Inflammatory macrophage treated with lipopolysaccharide for 4 hours (primary cell): Measurements from ENCODE around the gene BTBD3.

Experiments used
- DNase-seq: peaks from one replicate; pipeline ENCODE4 v3.0.0-alpha.2; 2020

The BTBD3 gene

GRCh38 chr20:11918981-11919380 is 1.3 kb downstream of the BTBD3 start:
- DNase-seq = no peak

- DNase-seq = no peak
Measured at GRCh38 chr20:11919581-11919980, 1.9 kb downstream of the BTBD3 start.

GRCh38 chr20:11920083-11920482 is 2.4 kb downstream of the BTBD3 start:
- no peak for DNase-seq

GRCh38 chr20:11921321-11921720 is 3.6 kb downstream of the BTBD3 start:
- DNase-seq = no peak

- DNase-seq = no peak
Measured at GRCh38 chr20:11922561-11922960, 4.9 kb downstream of the BTBD3 start.

GRCh38 chr20:11924923-11925322 is 7.2 kb downstream of the BTBD3 start:
- no peak for DNase-seq

GRCh38 chr20:11926292-11926998 is 8.8 kb downstream of the BTBD3 start:
- DNase-seq = no peak

GRCh38 chr20:11929947-11930346 is 12.3 kb downstream of the BTBD3 start:
- no peak for DNase-seq

GRCh38 chr20:11935212-11936154 is 17.8 kb downstream of the BTBD3 start:
- DNase-seq = no peak

- no peak for DNase-seq
Measured at GRCh38 chr20:11936157-11936556, 18.5 kb downstream of the BTBD3 start.

- DNase-seq = no peak
Measured at GRCh38 chr20:11937230-11937629, 19.5 kb downstream of the BTBD3 start.

- no peak for DNase-seq
Measured at GRCh38 chr20:11941593-11942246, 24.0 kb downstream of the BTBD3 start.

- no peak for DNase-seq
Measured at GRCh38 chr20:11943778-11944177, 26.1 kb downstream of the BTBD3 start.

- DNase-seq = no peak
Measured at GRCh38 chr20:11948806-11949205, 31.1 kb downstream of the BTBD3 start.

- no peak for DNase-seq
Measured at GRCh38 chr20:11949711-11950110, 32.0 kb downstream of the BTBD3 start.

- no peak for DNase-seq
Measured at GRCh38 chr20:11951696-11952095, 34.0 kb downstream of the BTBD3 start.

- DNase-seq = no peak
Measured at GRCh38 chr20:11952639-11953038, 34.9 kb downstream of the BTBD3 start.

- DNase-seq = no peak
Measured at GRCh38 chr20:11957911-11958310, 40.2 kb downstream of the BTBD3 start.

- DNase-seq = no peak
Measured at GRCh38 chr20:11958855-11959254, 41.2 kb downstream of the BTBD3 start.

GRCh38 chr20:11965602-11966001 is 47.9 kb downstream of the BTBD3 start:
- no peak for DNase-seq

- no peak for DNase-seq
Measured at GRCh38 chr20:11966186-11966585, 48.5 kb downstream of the BTBD3 start.

GRCh38 chr20:11970243-11970836 is 52.6 kb downstream of the BTBD3 start:
- DNase-seq = no peak

GRCh38 chr20:11972478-11972877 is 54.8 kb downstream of the BTBD3 start:
- DNase-seq = no peak
